ENCODE results near the gene HS6ST1. TPM values are rescaled to one million over a fixed set of nuclear protein-coding genes. Genes with fewer than 3 reads are reported as not detected.

HS6ST1 gene
- total and polyA plus RNA-seq, 2 of the 4 experiments (the other 2 are of a cell fraction), result 29.9 to 36.9 TPM

GRCh38 chr2:128314348-128315121 is 4.1 kb downstream of the HS6ST1 start:
- DNase-seq, result no peak
- H3K4me1 ChIP-seq (ENCODE audit: control insufficient read depth, insufficient read depth, low read length), result peaks cover 51% of the 10 kb centered on the region
- no peak for TF ChIP-seq RCOR1 (IDR thresholded peaks at IDR 0.05; ENCODE audit: insufficient replicate concordance, low read length)
- no peak for TF ChIP-seq MAFK (IDR thresholded peaks at IDR 0.05; ENCODE audit: low read depth, low read length)
- TF ChIP-seq SMC3 (IDR thresholded peaks at IDR 0.05; ENCODE audit: low read depth, low read length), result no peak
- TF ChIP-seq BHLHE40 (IDR thresholded peaks at IDR 0.05; ENCODE audit: low read depth, low read length), result no peak
- no peak for TF ChIP-seq RFX5 (IDR thresholded peaks at IDR 0.05; ENCODE audit: low read depth, low read length)
- TF ChIP-seq RAD21 (IDR thresholded peaks at IDR 0.05; ENCODE audit: low read length), result no peak
- TF ChIP-seq, protein P1, sequence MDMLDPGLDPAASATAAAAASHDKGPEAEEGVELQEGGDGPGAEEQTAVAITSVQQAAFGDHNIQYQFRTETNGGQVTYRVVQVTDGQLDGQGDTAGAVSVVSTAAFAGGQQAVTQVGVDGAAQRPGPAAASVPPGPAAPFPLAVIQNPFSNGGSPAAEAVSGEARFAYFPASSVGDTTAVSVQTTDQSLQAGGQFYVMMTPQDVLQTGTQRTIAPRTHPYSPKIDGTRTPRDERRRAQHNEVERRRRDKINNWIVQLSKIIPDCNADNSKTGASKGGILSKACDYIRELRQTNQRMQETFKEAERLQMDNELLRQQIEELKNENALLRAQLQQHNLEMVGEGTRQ (IDR thresholded peaks at IDR 0.05; ENCODE audit: low read depth, low read length), result no peak
- no peak for TF ChIP-seq CHD1 (IDR thresholded peaks at IDR 0.05; ENCODE audit: low read depth, low read length)
- TF ChIP-seq, protein P2, sequence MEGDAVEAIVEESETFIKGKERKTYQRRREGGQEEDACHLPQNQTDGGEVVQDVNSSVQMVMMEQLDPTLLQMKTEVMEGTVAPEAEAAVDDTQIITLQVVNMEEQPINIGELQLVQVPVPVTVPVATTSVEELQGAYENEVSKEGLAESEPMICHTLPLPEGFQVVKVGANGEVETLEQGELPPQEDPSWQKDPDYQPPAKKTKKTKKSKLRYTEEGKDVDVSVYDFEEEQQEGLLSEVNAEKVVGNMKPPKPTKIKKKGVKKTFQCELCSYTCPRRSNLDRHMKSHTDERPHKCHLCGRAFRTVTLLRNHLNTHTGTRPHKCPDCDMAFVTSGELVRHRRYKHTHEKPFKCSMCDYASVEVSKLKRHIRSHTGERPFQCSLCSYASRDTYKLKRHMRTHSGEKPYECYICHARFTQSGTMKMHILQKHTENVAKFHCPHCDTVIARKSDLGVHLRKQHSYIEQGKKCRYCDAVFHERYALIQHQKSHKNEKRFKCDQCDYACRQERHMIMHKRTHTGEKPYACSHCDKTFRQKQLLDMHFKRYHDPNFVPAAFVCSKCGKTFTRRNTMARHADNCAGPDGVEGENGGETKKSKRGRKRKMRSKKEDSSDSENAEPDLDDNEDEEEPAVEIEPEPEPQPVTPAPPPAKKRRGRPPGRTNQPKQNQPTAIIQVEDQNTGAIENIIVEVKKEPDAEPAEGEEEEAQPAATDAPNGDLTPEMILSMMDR (conservative IDR thresholded peaks at IDR 0.05; ENCODE audit: low read depth, low read length), result no peak
- no peak for TF ChIP-seq MXI1 (IDR thresholded peaks at IDR 0.05; ENCODE audit: borderline replicate concordance, low read depth, low read length)
- no peak for TF ChIP-seq MAZ (IDR thresholded peaks at IDR 0.05; ENCODE audit: borderline replicate concordance, low read depth, low read length)
- TF ChIP-seq CEBPB (IDR thresholded peaks at IDR 0.05; ENCODE audit: low read depth, low read length), result no peak
- TF ChIP-seq POLR2A (IDR thresholded peaks at IDR 0.05; ENCODE audit: low read depth, low read length), result no peak
- no peak for TF ChIP-seq ELK1 (IDR thresholded peaks at IDR 0.05; ENCODE audit: borderline replicate concordance, low read depth, low read length)

More at GRCh38 chr2:128314348-128315121, 4.1 kb downstream of the HS6ST1 start:
- Histone ChIP-seq H3K27me3 (ENCODE audit: control insufficient read depth, insufficient read depth, low read length) (no peaks in the 10 kb centered on the region), H2AK5ac (ENCODE audit: low read depth, low read length) (peak overlapping the region; percentile 17), H3K18ac (ENCODE audit: low read depth, low read length) (no peak overlapping the region), H3K36me3 (ENCODE audit: control insufficient read depth, insufficient read depth, low read length) (peaks cover 41% of the 10 kb centered on the region), H2BK15ac (ENCODE audit: low read depth, low read length) (no peak overlapping the region), H2AK9ac (replicated peaks; ENCODE audit: low read depth, low read length, poor library complexity) (no peak overlapping the region), H3K4me2 (ENCODE audit: low read depth, low read length) (peak overlapping the region; percentile 76), H4K8ac (ENCODE audit: low read depth in 2 of 2, low read length in 2 of 2) (no peak overlapping the region), H4K5ac (ENCODE audit: low read depth, low read length) (no peak overlapping the region), H3K14ac (replicated peaks; ENCODE audit: low read depth, low read length) (no peak overlapping the region), H2BK20ac (ENCODE audit: low read depth, low read length) (no peak overlapping the region), H3K23ac (ENCODE audit: low read depth, low read length) (0 out of 2 replicates have a peak overlapping the region, but pooled peaks have one; percentile 54), H2AFZ (replicated peaks; ENCODE audit: low read length, poor library complexity) (no peak overlapping the region), H3K9ac (ENCODE audit: low read depth, low read length) (peak overlapping the region; percentile 23; the same call in 1 of the 2 replicates), H2BK5ac (ENCODE audit: low read depth, low read length, poor library complexity, severe bottlenecking) (no peak overlapping the region), H3K27ac (ENCODE audit: insufficient read depth, low read length) (0 out of 2 replicates have a peak overlapping the region, but pooled peaks have one; percentile 33), H3K79me1 (ENCODE audit: low read depth in 1 of 2, low read length in 2 of 2) (peaks cover 4 to 78% of the 10 kb centered on the region in 2 experiments; a peak in 3 of 4 replicates), H3K9me1 (ENCODE audit: insufficient read depth, low read length) (peaks cover 39% of the 10 kb centered on the region), H3K56ac (ENCODE audit: extremely low read depth, insufficient read depth, low read length) (no peak overlapping the region), H4K91ac (ENCODE audit: insufficient read depth, low read depth, low read length) (no peak overlapping the region), H3K4ac (ENCODE audit: low read depth, low read length) (no peak overlapping the region), H4K20me1 (ENCODE audit: insufficient read depth, low read length) (peaks cover 83% of the 10 kb centered on the region), H3K4me3 (ENCODE audit: insufficient read depth, low read depth, low read length) (peak overlapping the region; percentile 86), H3K9me3 (ENCODE audit: control insufficient read depth, insufficient read depth, low read length) (no peaks in the 10 kb centered on the region), H2BK120ac (ENCODE audit: low read depth, low read length) (no peak overlapping the region)
- intact Hi-C loops (cut with micrococcal nuclease), result loop anchor here (10.0 kb wide), 1 partner anchor 250 kb away; no protein-coding TSS in a partner anchor
- no TSS peak for BruUV-seq (replicated peaks)
- no peak for ATAC-seq (ENCODE audit: low read depth)
- POLR2A ChIA-PET (ENCODE audit: unreplicated experiment), result no interaction called here
- CTCF ChIA-PET, result no interaction called here
- WGBS, 2 experiments (ENCODE audit: extremely low coverage in 2 of 2, insufficient read length in 1 of 2), result 84% methylated on average over 10 of the region's 20 CpGs; no CpG with 5 or more reads in 1 of the 2 experiments
- in situ Hi-C loops (cut with MboI; ENCODE audit: low sequenced_read_pairs), result loop anchor here (25.0 kb wide), 1 partner anchor 427 kb away; the partner anchor contains the start of gene AMMECR1L
- dilution Hi-C loops (cut with HindIII; ENCODE audit: low sequenced_read_pairs, unreplicated experiment), result no loop called here

All from IMR-90 (cell line).